Panc1 (cell line): Measurements from ENCODE around the gene HSP90AB1. TPM values are rescaled to one million over a fixed set of nuclear protein-coding genes. Genes with fewer than 3 reads are reported as not detected.

Experiments
- ATAC-seq: fragments of 200-7000 bp; cut with Tn5 transposase; 2 replicates; pipeline ENCODE4 v1.9.1; 2020; ENCODE audit warnings: mild to moderate bottlenecking, moderate library complexity
- Bru-seq: library from RNA; stranded (reverse); fragments of 400-500 nt; gene quantifications from one replicate; lab custom pipeline; 2021; lab: Mats Ljungman, UMichigan
- BruChase-seq, 2 experiments: library from RNA; stranded (reverse); fragments of 400-500 nt; gene quantifications; one replicate each; lab custom pipeline; 2021; lab: Mats Ljungman, UMichigan
- BruUV-seq: library from RNA; stranded (reverse); fragments of 400-500 nt; replicated peaks from 2 replicates; lab custom pipeline; 2021; lab: Mats Ljungman, UMichigan
- CTCF ChIA-PET: fragments of 300-600 bp; sonication (Branson Sonifier 250); formaldehyde crosslinking; loops from one replicate; lab custom pipeline; 2022; ENCODE audit warnings: antibody characterized with exemption; lab: Charles Lee
- POLR2A ChIA-PET: fragments of 300-600 bp; sonication (Branson Sonifier 250); formaldehyde crosslinking; loops from one replicate; lab custom pipeline; 2022; ENCODE audit warnings: antibody characterized with exemption; lab: Charles Lee
- DNase-seq: peaks from one replicate; pipeline ENCODE4 v3.0.0-alpha.2; 2010; ENCODE audit warnings: low read depth, low spot score
- H3K27ac ChIP-seq: 2 replicates; pipeline ENCODE4 v1.5.1; 2011; ENCODE audit warnings: mild to moderate bottlenecking, low read length, inconsistent platforms
- H3K27me3 ChIP-seq: fragments of 200-500 bp; sonication (Bioruptor generic); 2 replicates; pipeline ENCODE4 v1.6.0; 2014; ENCODE audit warnings: low read length, inconsistent platforms; ENCODE audit not compliant: control insufficient read depth, insufficient read depth
- H3K36me3 ChIP-seq: fragments of 200-500 bp; sonication (Bioruptor generic); 2 replicates; pipeline ENCODE4 v1.5.1; 2014; ENCODE audit warnings: inconsistent platforms, mild to moderate bottlenecking, low read length, moderate library complexity; ENCODE audit not compliant: control insufficient read depth, insufficient read depth
- H3K4me1 ChIP-seq: 2 replicates; pipeline ENCODE4 v1.5.1; 2011; ENCODE audit warnings: inconsistent platforms, mild to moderate bottlenecking, low read length, moderate library complexity; ENCODE audit not compliant: control insufficient read depth, insufficient read depth
- H3K4me3 ChIP-seq, 2 experiments: 2 replicates each; pipeline ENCODE4 v1.5.1; 2011 to 2012; ENCODE audit warnings: low read depth in 2 of 2, low read length in 2 of 2, mild to moderate bottlenecking in 2 of 2, inconsistent platforms in 1 of 2, moderate library complexity in 1 of 2
- H3K9me3 ChIP-seq: fragments of 200-500 bp; sonication (Bioruptor generic); 2 replicates; pipeline ENCODE4 v1.5.1; 2014; ENCODE audit warnings: low read depth, mild to moderate bottlenecking, inconsistent platforms, low read length, moderate library complexity; ENCODE audit not compliant: control insufficient read depth, insufficient read depth
- POLR2AphosphoS5 ChIP-seq: IDR thresholded peaks from 2 replicates; pipeline ENCODE4 v1.6.1; 2012; ENCODE audit warnings: mild to moderate bottlenecking, low read depth, low read length, moderate library complexity
- SIN3A ChIP-seq: IDR thresholded peaks from 2 replicates; pipeline ENCODE4 v1.6.1; 2012; ENCODE audit warnings: low read depth, mild to moderate bottlenecking, low read length, moderate library complexity, borderline replicate concordance; ENCODE audit not compliant: insufficient read depth
- TCF7L2 ChIP-seq: IDR thresholded peaks from 2 replicates; pipeline ENCODE4 v1.6.1; 2011; ENCODE audit warnings: mild to moderate bottlenecking, low read depth, low read length, inconsistent platforms
- in situ Hi-C: cut with HindIII; loops from 2 replicates; pipeline ENCODE4 v1.10.0; 2016; ENCODE audit warnings: low sequenced_read_pairs, low pct_unique_long_range_greater_than_20kb
- intact Hi-C: fragments of 100-400 bp; cut with micrococcal nuclease; formaldehyde crosslinking; loops from one replicate; pipeline ENCODE4 v1.10.0; 2022; ENCODE audit not compliant: unreplicated experiment
- long read RNA-seq: library from polyadenylated mRNA; unstranded; transcript quantifications from one replicate; pipeline ENCODE4 v2.0.0, GENCODE V29; 2021; ENCODE audit not compliant: unreplicated experiment
- polyA plus RNA-seq: library from polyadenylated mRNA; unstranded; fragments of >200 nt; gene quantifications from one replicate; pipeline ENCODE4 v1.2.1, GENCODE V29; 2012; ENCODE audit warnings: missing spikeins; ENCODE audit not compliant: insufficient read length
- total RNA-seq: library from RNA; stranded (reverse); gene quantifications from one replicate; pipeline ENCODE4 v1.2.1, GENCODE V29; 2021; ENCODE audit not compliant: unreplicated experiment
- TF ChIP-seq, protein P1 (sequence below): fragments of 450-650 bp; IDR thresholded peaks from 2 replicates; pipeline ENCODE4 v1.5.1; 2017; ENCODE audit warnings: mild to moderate bottlenecking
- TF ChIP-seq, protein P2 (sequence below), 2 experiments: IDR thresholded peaks; 2 replicates each; pipeline ENCODE4 v1.6.1; 2011 to 2012; ENCODE audit warnings: low read depth in 2 of 2, control low read depth in 1 of 2, low read length in 1 of 2, mild to moderate bottlenecking in 1 of 2, moderate library complexity in 1 of 2; ENCODE audit not compliant: insufficient read depth in 1 of 2

HSP90AB1 gene
- total RNA-seq (1,253 TPM), Bru-seq, nascent RNA (percentile 100 among the genes with signal in this experiment), BruChase-seq, experiment 1, labeled RNA remaining after a 2-hour chase (percentile 100 among the genes with signal in this experiment), BruChase-seq, experiment 2, labeled RNA remaining after a 6-hour chase (percentile 100 among the genes with signal in this experiment)
- 799 TPM for polyA plus RNA-seq
- long read RNA-seq, transcript HSP90AB1-203 (12 exons, 2,572 nt) = major isoform, 4,202 of 4,664 reads
- long read RNA-seq, transcript HSP90AB1-201 (12 exons, 2,582 nt) = minor isoform, 24 of 4,664 reads
- long read RNA-seq, transcript HSP90AB1-202 (12 exons, 2,674 nt) = minor isoform, 15 of 4,664 reads
- long read RNA-seq, partial matches to known transcripts = 352 of 4,664 reads
- long read RNA-seq, other reads (novel, unspliced or antisense) = 70 of 4,664 reads

DNA sequence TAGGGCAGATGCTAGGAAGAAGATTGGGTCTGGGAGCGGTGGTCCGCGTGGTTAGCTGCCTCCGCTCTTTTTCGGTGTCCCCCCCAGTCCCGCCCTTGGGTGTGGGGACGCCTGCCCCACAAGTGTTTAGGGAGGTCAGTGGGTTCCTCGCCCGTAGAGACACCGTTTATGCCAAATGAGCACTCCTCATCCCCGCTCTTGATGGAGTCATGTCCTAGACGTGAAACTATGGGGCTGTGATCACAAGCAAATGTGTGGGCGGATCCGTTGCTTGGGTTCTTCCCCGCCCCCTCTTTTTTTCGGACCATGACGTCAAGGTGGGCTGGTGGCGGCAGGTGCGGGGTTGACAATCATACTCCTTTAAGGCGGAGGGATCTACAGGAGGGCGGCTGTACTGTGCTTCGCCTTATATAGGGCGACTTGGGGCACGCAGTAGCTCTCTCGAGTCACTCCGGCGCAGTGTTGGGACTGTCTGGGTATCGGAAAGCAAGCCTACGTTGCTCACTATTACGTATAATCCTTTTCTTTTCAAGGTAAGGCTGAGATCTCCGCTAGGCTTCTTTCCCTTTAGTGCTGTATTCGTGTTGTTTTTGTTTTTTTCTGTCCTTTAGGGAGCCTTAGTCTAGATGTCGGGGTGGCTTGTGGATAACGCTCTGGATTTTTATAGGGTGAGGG lies at the start of gene HSP90AB1:
Gene HSP90AB1, plus strand, starts transcription at position 439 of the 675 bp plus-strand sequence. CDS start 1,529 bp downstream, outside the sequence.
- intact Hi-C loops = no loop called here
- POLR2A ChIA-PET = interaction anchor here (0.5 to 1.4 kb wide), 4 partner anchors 12 to 74 kb away, joined by 3 to 8 read pairs (median 3); no protein-coding TSS in a partner anchor
- Histone ChIP-seq H3K9me3 (no peaks in the 10 kb centered on the region), H3K27ac (peak within 1 kb of the TSS; percentile 100), H3K36me3 (peaks cover 47% of the 10 kb centered on the region), H3K4me1 (peaks cover 32% of the 10 kb centered on the region), H3K27me3 (no peaks in the 10 kb centered on the region), H3K4me3 (peak within 1 kb of the TSS; percentile 99 to 100)
- in situ Hi-C loops = no loop called here
- CTCF ChIA-PET = interaction anchor here (1.0 kb wide), 2 partner anchors 74 to 146 kb away, joined by 3 to 4 read pairs; no protein-coding TSS in a partner anchor
- TF ChIP-seq, protein P1, sequence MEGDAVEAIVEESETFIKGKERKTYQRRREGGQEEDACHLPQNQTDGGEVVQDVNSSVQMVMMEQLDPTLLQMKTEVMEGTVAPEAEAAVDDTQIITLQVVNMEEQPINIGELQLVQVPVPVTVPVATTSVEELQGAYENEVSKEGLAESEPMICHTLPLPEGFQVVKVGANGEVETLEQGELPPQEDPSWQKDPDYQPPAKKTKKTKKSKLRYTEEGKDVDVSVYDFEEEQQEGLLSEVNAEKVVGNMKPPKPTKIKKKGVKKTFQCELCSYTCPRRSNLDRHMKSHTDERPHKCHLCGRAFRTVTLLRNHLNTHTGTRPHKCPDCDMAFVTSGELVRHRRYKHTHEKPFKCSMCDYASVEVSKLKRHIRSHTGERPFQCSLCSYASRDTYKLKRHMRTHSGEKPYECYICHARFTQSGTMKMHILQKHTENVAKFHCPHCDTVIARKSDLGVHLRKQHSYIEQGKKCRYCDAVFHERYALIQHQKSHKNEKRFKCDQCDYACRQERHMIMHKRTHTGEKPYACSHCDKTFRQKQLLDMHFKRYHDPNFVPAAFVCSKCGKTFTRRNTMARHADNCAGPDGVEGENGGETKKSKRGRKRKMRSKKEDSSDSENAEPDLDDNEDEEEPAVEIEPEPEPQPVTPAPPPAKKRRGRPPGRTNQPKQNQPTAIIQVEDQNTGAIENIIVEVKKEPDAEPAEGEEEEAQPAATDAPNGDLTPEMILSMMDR = no peak
- peak; percentile 69 for TF ChIP-seq TCF7L2
- peak; percentile 91 for TF ChIP-seq SIN3A
- TF ChIP-seq, protein P2, sequence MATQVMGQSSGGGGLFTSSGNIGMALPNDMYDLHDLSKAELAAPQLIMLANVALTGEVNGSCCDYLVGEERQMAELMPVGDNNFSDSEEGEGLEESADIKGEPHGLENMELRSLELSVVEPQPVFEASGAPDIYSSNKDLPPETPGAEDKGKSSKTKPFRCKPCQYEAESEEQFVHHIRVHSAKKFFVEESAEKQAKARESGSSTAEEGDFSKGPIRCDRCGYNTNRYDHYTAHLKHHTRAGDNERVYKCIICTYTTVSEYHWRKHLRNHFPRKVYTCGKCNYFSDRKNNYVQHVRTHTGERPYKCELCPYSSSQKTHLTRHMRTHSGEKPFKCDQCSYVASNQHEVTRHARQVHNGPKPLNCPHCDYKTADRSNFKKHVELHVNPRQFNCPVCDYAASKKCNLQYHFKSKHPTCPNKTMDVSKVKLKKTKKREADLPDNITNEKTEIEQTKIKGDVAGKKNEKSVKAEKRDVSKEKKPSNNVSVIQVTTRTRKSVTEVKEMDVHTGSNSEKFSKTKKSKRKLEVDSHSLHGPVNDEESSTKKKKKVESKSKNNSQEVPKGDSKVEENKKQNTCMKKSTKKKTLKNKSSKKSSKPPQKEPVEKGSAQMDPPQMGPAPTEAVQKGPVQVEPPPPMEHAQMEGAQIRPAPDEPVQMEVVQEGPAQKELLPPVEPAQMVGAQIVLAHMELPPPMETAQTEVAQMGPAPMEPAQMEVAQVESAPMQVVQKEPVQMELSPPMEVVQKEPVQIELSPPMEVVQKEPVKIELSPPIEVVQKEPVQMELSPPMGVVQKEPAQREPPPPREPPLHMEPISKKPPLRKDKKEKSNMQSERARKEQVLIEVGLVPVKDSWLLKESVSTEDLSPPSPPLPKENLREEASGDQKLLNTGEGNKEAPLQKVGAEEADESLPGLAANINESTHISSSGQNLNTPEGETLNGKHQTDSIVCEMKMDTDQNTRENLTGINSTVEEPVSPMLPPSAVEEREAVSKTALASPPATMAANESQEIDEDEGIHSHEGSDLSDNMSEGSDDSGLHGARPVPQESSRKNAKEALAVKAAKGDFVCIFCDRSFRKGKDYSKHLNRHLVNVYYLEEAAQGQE (IDR thresholded peaks at IDR 0.05; ENCODE audit: insufficient read depth in 1 of 2, low read depth in 2 of 2, low read length in 1 of 2) = peak; percentile 25 to 62; a peak in 2 of 4 replicates
- TF ChIP-seq POLR2AphosphoS5 = peak; percentile 100
- ATAC-seq (peak; percentile 83), DNase-seq (peak; percentile 96)
- BruUV-seq = no TSS peak

DNA sequence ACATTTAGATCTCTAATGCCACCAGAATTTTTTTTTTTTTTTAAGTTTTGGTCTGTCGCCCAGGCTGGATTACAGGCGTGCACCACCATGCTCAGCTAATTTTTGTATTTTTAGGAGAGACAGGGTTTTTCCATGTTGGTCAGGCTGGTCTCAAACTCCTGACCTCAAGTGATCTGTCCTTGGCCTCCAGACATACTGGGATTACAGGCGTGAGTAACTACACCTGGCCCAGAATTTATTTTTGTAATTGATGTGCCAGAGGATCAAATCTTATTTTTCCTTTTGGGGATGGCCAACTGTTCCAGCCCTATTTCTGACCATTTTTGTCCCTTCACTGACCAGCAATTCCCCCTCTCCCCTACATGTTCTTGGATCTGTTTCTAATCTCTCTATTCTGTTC lies 48.2 kb upstream of the HSP90AB1 start:
- peaks cover 17% of the 10 kb centered on the region for H3K4me1 ChIP-seq
- H3K27me3 ChIP-seq = no peaks in the 10 kb centered on the region
- DNase-seq (no peak), ATAC-seq (no peak)
- ChIA-PET CTCF (no interaction called here), POLR2A (interaction anchor here (0.7 kb wide), 1 partner anchor 19 kb away, joined by 7 read pairs; no protein-coding TSS in a partner anchor)
- no peaks in the 10 kb centered on the region for H3K9me3 ChIP-seq
- TF ChIP-seq TCF7L2 = no peak
- TF ChIP-seq POLR2AphosphoS5 = no peak
- TF ChIP-seq SIN3A = no peak
- TF ChIP-seq, protein P2 (IDR thresholded peaks at IDR 0.05; ENCODE audit: insufficient read depth in 1 of 2, low read depth in 2 of 2, low read length in 1 of 2) = no peak
- TF ChIP-seq, protein P1 = no peak
- BruUV-seq = no TSS peak
- H3K4me3 ChIP-seq = no peak overlapping the region
- in situ Hi-C loops (no loop called here), intact Hi-C loops (no loop called here)
- H3K27ac ChIP-seq = no peak overlapping the region
- no peaks in the 10 kb centered on the region for H3K36me3 ChIP-seq
